Prostate gland (tissue), 2 donors: ENCODE data around the gene CYP51A1. TPM values are rescaled to one million over a fixed set of nuclear protein-coding genes. Genes with fewer than 3 reads are reported as not detected.
"Not testable (repeated sequence)": the region's sequence is repeated elsewhere in the genome, so short reads cannot be mapped to it uniquely, and the experiment has no call there.

Experiments used
- DNase-seq: peaks from one replicate; pipeline ENCODE4 v3.0.0-alpha.2; 2019; ENCODE audit warnings: low spot score
- H3K27ac ChIP-seq, 2 donors: fragments of 200-600 bp; sonication (generic); 2 replicates each; pipeline ENCODE4 v1.5.1; 2017 to 2019
- H3K27me3 ChIP-seq: fragments of 200-600 bp; sonication (generic); replicated peaks from 2 replicates; pipeline ENCODE4 v1.5.1; 2019; ENCODE audit not compliant: insufficient read depth
- H3K36me3 ChIP-seq, 2 donors: fragments of 200-600 bp; sonication (generic); 1 replicate in 1 of 2; 2 replicates in 1 of 2; pipeline versions ENCODE4 v1.5.1 to v1.8.1; 2017 to 2019
- H3K4me1 ChIP-seq: fragments of 200-600 bp; sonication (generic); replicated peaks from 2 replicates; pipeline ENCODE4 v1.5.1; 2019
- H3K4me3 ChIP-seq, 2 donors: fragments of 200-600 bp; sonication (generic); 2 replicates each; pipeline ENCODE4 v1.5.1; 2017 to 2019
- H3K9me3 ChIP-seq: fragments of 200-600 bp; sonication (generic); 2 replicates; pipeline ENCODE4 v1.5.1; 2017
- CTCF ChIP-seq, 4 experiments: fragments of 200-600 bp in 2 of 4; fragments of 450-650 bp in 2 of 4; sonication (generic) in 2 of 4; IDR thresholded peaks; 1 replicate in 3 of 4; 2 replicates in 1 of 4; pipeline ENCODE4 v1.5.1; 2016 to 2019; ENCODE audit warnings: antibody characterized with exemption in 4 of 4, mild to moderate bottlenecking in 2 of 4, moderate library complexity in 2 of 4
- POLR2A ChIP-seq: fragments of 450-650 bp; IDR thresholded peaks from one replicate; pipeline ENCODE4 v1.6.1; 2016; ENCODE audit warnings: antibody characterized with exemption, mild to moderate bottlenecking
- POLR2AphosphoS5 ChIP-seq: sonication (generic); formaldehyde crosslinking; IDR thresholded peaks from one replicate; pipeline ENCODE4 v1.6.1; 2017; ENCODE audit warnings: antibody characterized with exemption
- WGBS: methylation state at CpG from one replicate; pipeline ENCODE4 v1.1.5; 2018; 5-methylcytosine and 5-hydroxymethylcytosine counted together
- intact Hi-C: fragments of 100-400 bp; cut with DNase I; formaldehyde crosslinking; loops from one replicate; pipeline ENCODE4 v1.14.2; 2022
- total RNA-seq, 2 donors: library from RNA; depleted of rRNA; stranded (reverse); fragments of >200 nt; gene quantifications; one replicate each; pipeline ENCODE4 v1.1.0, GENCODE V29; 2016

The CYP51A1 gene
- total RNA-seq, 2 donors from 2014 or later = 51.6 to 121 TPM

DNA sequence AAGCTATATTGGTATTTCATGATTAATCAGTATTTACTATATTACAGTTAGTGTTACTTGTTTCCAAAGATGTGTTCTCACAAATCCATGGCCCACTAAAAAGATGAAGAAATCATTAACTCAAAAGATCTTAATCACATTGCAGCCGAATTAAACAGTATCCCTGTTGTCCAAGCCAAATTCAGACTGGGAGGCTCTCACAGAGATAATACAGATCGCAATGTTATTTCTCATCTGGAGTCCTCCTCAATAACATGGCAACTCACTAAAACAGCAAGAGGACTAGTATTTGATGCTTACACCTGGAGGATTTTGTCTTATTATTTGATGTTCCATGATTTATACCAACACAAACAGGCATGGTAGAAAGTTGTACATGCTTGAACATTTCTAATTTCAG is 23.4 kb downstream of the CYP51A1 start:
- Histone ChIP-seq H3K4me3 (no peak overlapping the region), H3K36me3 (no peaks in the 10 kb centered on the region), H3K27me3 (no peaks in the 10 kb centered on the region), H3K4me1 (no peaks in the 10 kb centered on the region), H3K27ac (no peak overlapping the region), H3K9me3 (no peaks in the 10 kb centered on the region)
- TF ChIP-seq POLR2AphosphoS5 (no peak), CTCF (IDR thresholded peaks at IDR 0.05) (no peak), POLR2A (no peak)
- WGBS = 61% methylated on average over 2 of the region's 2 CpGs
- DNase-seq = no peak
- intact Hi-C loops = no loop called here

- H3K27me3 ChIP-seq = no peaks in the 10 kb centered on the region
- no peaks in the 10 kb centered on the region for H3K9me3 ChIP-seq
- 95% methylated on average over 8 of the region's 8 CpGs for WGBS
- H3K4me1 ChIP-seq = no peaks in the 10 kb centered on the region
- no peak for TF ChIP-seq POLR2A
- TF ChIP-seq POLR2AphosphoS5 = no peak
- no peak for TF ChIP-seq CTCF (IDR thresholded peaks at IDR 0.05)
- no peaks in the 10 kb centered on the region for H3K36me3 ChIP-seq
- intact Hi-C loops = no loop called here
- DNase-seq = no peak
- no peak overlapping the region for H3K4me3 ChIP-seq
- no peak overlapping the region for H3K27ac ChIP-seq
Measured at GRCh38 chr7:92108821-92109220, 25.5 kb downstream of the CYP51A1 start.

DNA sequence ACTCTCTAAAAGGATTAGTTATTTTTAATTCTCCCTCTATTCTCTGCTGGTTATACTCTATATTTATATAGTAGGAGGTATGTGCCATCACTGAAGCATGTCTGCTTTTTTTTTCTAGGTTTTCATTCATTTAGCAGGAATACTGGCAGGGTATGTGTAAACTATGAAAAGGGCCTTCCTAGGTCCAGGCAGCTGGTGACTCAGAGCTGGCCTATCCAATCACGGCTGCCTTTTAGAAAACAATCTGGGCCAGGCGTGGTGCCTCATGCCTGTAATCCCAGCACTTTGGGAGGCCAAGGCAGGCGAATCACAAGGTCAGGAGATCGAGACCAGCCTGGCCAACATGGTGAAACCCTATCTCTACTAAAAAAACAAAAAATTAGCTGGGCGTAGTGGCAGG is 31.4 kb downstream of the CYP51A1 start:
- DNase-seq, H3K36me3 ChIP-seq, intact Hi-C loops, H3K27ac ChIP-seq, H3K9me3 ChIP-seq, H3K4me3 ChIP-seq, H3K4me1 ChIP-seq, H3K27me3 ChIP-seq: not testable (repeated sequence)
- WGBS = 95% methylated on average over 5 of the region's 5 CpGs

DNA sequence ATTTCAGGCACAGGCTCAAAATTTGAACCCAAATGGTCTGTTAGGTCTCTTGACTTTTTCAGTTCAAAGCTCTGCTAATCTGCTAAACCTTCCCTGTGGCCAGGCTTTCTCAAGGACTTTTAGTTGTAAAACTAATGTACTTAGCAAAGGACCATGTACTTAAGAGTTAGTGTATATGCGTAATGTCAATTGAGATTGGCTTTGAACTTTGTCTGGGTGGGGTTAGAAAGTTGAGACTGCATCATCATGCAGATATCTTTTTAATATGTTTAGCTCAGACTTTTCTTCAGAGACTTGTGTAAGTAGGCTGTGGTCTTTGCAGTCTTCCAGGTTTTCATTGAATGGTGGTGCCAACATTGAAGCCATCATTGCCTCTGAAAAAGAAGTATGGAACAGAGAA is 33.7 kb downstream of the CYP51A1 start:
- intact Hi-C loops = no loop called here
- no peak overlapping the region for H3K27ac ChIP-seq
- no peak overlapping the region for H3K4me3 ChIP-seq
- H3K4me1 ChIP-seq = no peaks in the 10 kb centered on the region
- DNase-seq = no peak
- no peaks in the 10 kb centered on the region for H3K9me3 ChIP-seq
- WGBS = 97% methylated on average over 1 of the region's 1 CpG
- no peaks in the 10 kb centered on the region for H3K36me3 ChIP-seq
- no peak for TF ChIP-seq POLR2AphosphoS5
- TF ChIP-seq CTCF (IDR thresholded peaks at IDR 0.05) = no peak
- TF ChIP-seq POLR2A = no peak
- H3K27me3 ChIP-seq = no peaks in the 10 kb centered on the region

DNA sequence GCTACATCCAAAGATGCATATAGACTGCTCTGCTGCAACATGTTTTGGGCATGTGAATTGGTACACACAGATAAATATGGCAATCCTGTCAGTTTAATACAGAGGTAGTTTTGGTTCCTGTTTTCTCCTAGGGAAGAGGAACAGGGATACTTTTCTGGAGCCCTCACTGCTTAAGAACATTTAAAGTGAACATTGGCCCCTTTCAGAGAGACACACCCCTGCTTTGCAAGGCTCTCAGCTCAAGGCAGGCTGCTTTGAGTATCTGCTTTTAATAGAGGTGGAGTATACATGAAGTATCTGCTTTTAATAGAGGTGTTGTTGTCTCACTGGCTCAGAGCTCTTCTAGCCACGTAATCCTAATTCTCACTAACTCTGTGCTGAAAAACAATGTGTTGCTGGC is 38.9 kb downstream of the CYP51A1 start:
- Histone ChIP-seq H3K9me3 (no peaks in the 10 kb centered on the region), H3K4me3 (no peak overlapping the region), H3K4me1 (no peaks in the 10 kb centered on the region), H3K27me3 (no peaks in the 10 kb centered on the region), H3K36me3 (peaks cover 0 to 3% of the 10 kb centered on the region in 2 donors), H3K27ac (no peak overlapping the region)
- no peak for DNase-seq
- intact Hi-C loops = no loop called here
- TF ChIP-seq CTCF (IDR thresholded peaks at IDR 0.05) (no peak), POLR2A (no peak), POLR2AphosphoS5 (no peak)
- WGBS = 94% methylated on average over 1 of the region's 1 CpG
